Stimulated activated CD8-positive, alpha-beta memory T cell treated with anti-CD3 and anti-CD28 coated beads, Interleukin-4, amount 100 ng/mL, for 1 hour (primary cell): Measurements from ENCODE around the gene UBTF.

Experiments used
- DNase-seq, 2 donors: peaks; one replicate each; pipeline ENCODE4 v3.0.0-alpha.2; 2020; ENCODE audit warnings: low read depth in 2 of 2, low spot score in 1 of 2

The UBTF gene

GRCh38 chr17:44171931-44172455 is 47.5 kb downstream of the UBTF start:
- DNase-seq = no peak

GRCh38 chr17:44170499-44171201 is 48.8 kb downstream of the UBTF start, which contains the start of gene ASB16:
TSS of gene ASB16 (plus strand) at chr17:44170704. CDS start at chr17:44170790, 86 bp downstream.
- no peak for DNase-seq

- no peak for DNase-seq
These were observed 49.4 kb downstream of the UBTF start for GRCh38 chr17:44170135-44170498.

- no peak for DNase-seq
These were observed 52.2 kb downstream of the UBTF start for GRCh38 chr17:44167181-44167861.

GRCh38 chr17:44164476-44164875 is 55.0 kb downstream of the UBTF start:
- no peak for DNase-seq

DNA sequence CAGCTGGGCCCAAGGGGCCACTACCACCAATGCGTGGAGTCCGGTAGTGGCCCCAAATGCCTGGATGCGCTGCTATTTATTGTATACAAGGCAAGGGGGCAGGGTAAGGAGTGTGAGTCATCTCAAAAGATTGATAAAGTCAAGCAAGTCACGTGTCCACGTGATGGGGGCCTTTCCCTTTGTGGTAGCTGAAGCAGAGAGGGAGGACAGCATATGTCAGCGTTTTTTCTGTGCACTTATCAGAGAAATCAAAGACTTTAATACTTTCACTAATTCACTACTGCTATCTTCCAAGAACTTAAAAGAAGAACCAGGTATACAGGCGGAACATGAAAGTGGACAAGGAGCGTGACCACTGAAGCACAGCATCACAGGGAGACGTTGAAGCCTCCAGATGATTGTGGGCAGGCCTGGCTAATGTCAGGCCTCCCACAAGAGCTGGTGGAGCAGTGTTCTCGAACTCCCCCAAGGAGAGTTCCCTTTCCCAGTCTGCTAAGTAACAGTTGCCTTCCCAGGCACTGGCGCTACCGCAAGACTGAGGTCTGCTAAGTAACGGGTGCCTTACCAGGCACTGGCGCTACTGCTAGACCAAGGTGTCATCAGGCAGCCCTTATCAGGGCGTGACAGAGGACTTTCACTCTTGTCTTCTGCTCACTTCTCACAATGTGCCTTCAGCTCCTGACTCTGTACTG is 59.8 kb downstream of the UBTF start:
- DNase-seq = no peak

DNA sequence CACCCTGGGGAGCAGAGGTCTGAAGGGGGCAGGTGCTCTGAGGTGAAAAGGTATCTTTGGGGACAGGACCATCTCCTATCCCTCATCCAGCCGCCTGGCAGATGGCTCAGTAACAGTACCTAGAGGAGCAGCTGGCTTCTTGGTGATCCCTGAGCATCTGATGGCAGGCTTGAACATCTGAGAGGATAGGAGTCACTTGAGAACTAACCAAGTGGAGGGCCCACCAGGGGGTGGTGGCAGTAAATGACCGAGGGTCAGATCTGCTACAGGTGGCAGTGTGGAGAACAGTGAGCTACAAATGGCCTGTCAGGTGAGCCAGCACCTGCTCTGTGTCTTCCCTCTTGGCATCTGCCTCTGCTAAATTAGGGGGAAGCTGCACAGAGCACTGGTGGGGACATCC is 64.0 kb downstream of the UBTF start:
- DNase-seq = no peak
